HepG2 (cell line): ENCODE measurements around the gene MCM3. TPM values are rescaled to one million over a fixed set of nuclear protein-coding genes. Genes with fewer than 3 reads are reported as not detected.
A peak's percentile ranks its signal among the peaks of the same experiment; 100 is the strongest.

Source experiments
- ARID2 ChIP-seq: sonication (generic); formaldehyde crosslinking; IDR thresholded peaks from 2 replicates; pipeline ENCODE4 v1.8.1; 2022; ENCODE audit warnings: mild to moderate bottlenecking, missing genetic modification reagents, borderline replicate concordance
- HOXA5 ChIP-seq: sonication (generic); formaldehyde crosslinking; IDR thresholded peaks from 2 replicates; pipeline ENCODE4 v1.4.0; 2020; ENCODE audit warnings: missing genetic modification reagents
- KLF12 ChIP-seq: sonication (generic); formaldehyde crosslinking; IDR thresholded peaks from 2 replicates; pipeline ENCODE4 v1.4.0; 2020; ENCODE audit warnings: missing genetic modification reagents, borderline replicate concordance
- NRL ChIP-seq: sonication (generic); formaldehyde crosslinking; IDR thresholded peaks from 2 replicates; pipeline ENCODE4 v1.5.0; 2020; ENCODE audit warnings: missing genetic modification reagents, mild to moderate bottlenecking, moderate library complexity, borderline replicate concordance
- SOX13 ChIP-seq, 3 experiments: fragments of 450-650 bp in 1 of 3; sonication (generic) in 1 of 3; formaldehyde crosslinking in 1 of 3; IDR thresholded peaks in 2 of 3; conservative IDR thresholded peaks in 1 of 3; 2 replicates each; pipeline versions ENCODE4 v1.5.0 to v1.6.1; 2016 to 2020; ENCODE audit warnings: antibody characterized with exemption in 1 of 3, mild to moderate bottlenecking in 1 of 3, missing compliant biosample characterization in 1 of 3, missing genetic modification reagents in 1 of 3, moderate library complexity in 1 of 3
- U2AF1 ChIP-seq: fragments of 200-400 bp; formaldehyde crosslinking; optimal IDR thresholded peaks from 2 replicates; pipeline ENCODE3; 2017; ENCODE audit warnings: mild to moderate bottlenecking, low read depth, low read length
- ZBTB42 ChIP-seq: sonication (generic); formaldehyde crosslinking; IDR thresholded peaks from 2 replicates; pipeline ENCODE4 v1.5.0; 2020; ENCODE audit warnings: mild to moderate bottlenecking, missing genetic modification reagents
- ZFP90 ChIP-seq: sonication (generic); formaldehyde crosslinking; IDR thresholded peaks from 2 replicates; pipeline ENCODE4 v1.8.0; 2022; ENCODE audit warnings: missing genetic modification reagents, mild to moderate bottlenecking, inconsistent platforms, borderline replicate concordance
- ZFYVE20 ChIP-seq: sonication (generic); formaldehyde crosslinking; IDR thresholded peaks from 2 replicates; pipeline ENCODE4 v1.8.0; 2023; ENCODE audit warnings: low read depth, mild to moderate bottlenecking, moderate library complexity, missing genetic modification reagents, borderline replicate concordance
- ZNF558 ChIP-seq: sonication (generic); formaldehyde crosslinking; IDR thresholded peaks from 2 replicates; pipeline ENCODE4 v1.9.0; 2022; ENCODE audit warnings: mild to moderate bottlenecking, missing genetic modification reagents, borderline replicate concordance
- ZNF7 ChIP-seq: IDR thresholded peaks from 2 replicates; pipeline ENCODE4 v1.6.1; 2016; ENCODE audit warnings: missing biosample characterization, missing genetic modification reagents
- ZNF703 ChIP-seq: sonication (generic); formaldehyde crosslinking; IDR thresholded peaks from 2 replicates; pipeline ENCODE4 v1.5.1; 2020; ENCODE audit warnings: missing genetic modification reagents, mild to moderate bottlenecking, moderate library complexity, borderline replicate concordance
- ZNF749 ChIP-seq: sonication (generic); formaldehyde crosslinking; IDR thresholded peaks from 2 replicates; pipeline ENCODE4 v1.8.0; 2022; ENCODE audit warnings: mild to moderate bottlenecking, missing genetic modification reagents, moderate library complexity, borderline replicate concordance
- ZNF83 ChIP-seq: sonication (generic); formaldehyde crosslinking; IDR thresholded peaks from 2 replicates; pipeline ENCODE4 v1.4.0; 2020; ENCODE audit warnings: missing genetic modification reagents, mild to moderate bottlenecking, borderline replicate concordance
- polyA plus RNA-seq, 8 experiments: library from polyadenylated mRNA; depleted of rRNA in 3 of 8; stranded (reverse) in 7 of 8; unstranded in 1 of 8; fragments of >200 nt; fragmentation: Illumina TruSeq in 4 of 8; extraction: Trizol in 4 of 8; gene quantifications; 2 replicates each; pipeline versions ENCODE4 v1.2.1 to v1.2.3, GENCODE V29; 2011 to 2016; ENCODE audit warnings: low read depth in 4 of 8, missing spikeins in 1 of 8, mixed read lengths in 1 of 8; ENCODE audit not compliant: insufficient read depth in 1 of 8
- total RNA-seq, 5 experiments: library from RNA; depleted of rRNA; stranded (reverse); fragments of >200 nt; fragmentation: Illumina TruSeq; extraction: Trizol; gene quantifications; 2 replicates each; pipeline ENCODE4 v1.2.3, GENCODE V29; 2016; ENCODE audit warnings: low read depth in 1 of 5
- TF ChIP-seq, protein P1 (sequence below): sonication (generic); formaldehyde crosslinking; IDR thresholded peaks from 2 replicates; pipeline ENCODE4 v1.5.0; 2020; ENCODE audit warnings: mild to moderate bottlenecking, missing genetic modification reagents, borderline replicate concordance
- TF ChIP-seq, protein P2 (sequence below): sonication (generic); formaldehyde crosslinking; IDR thresholded peaks from 2 replicates; pipeline ENCODE4 v1.4.0; 2020; ENCODE audit warnings: missing genetic modification reagents
- TF ChIP-seq, protein P3 (sequence below): IDR thresholded peaks from 2 replicates; pipeline ENCODE4 v1.6.1; 2016
- TF ChIP-seq, protein P4 (sequence below): sonication (generic); formaldehyde crosslinking; IDR thresholded peaks from 2 replicates; pipeline ENCODE4 v1.5.1; 2020; ENCODE audit warnings: mild to moderate bottlenecking, moderate library complexity, missing genetic modification reagents
- TF ChIP-seq, protein P5 (sequence below): sonication (generic); formaldehyde crosslinking; IDR thresholded peaks from 2 replicates; pipeline ENCODE4 v1.4.0; 2020; ENCODE audit warnings: mild to moderate bottlenecking, missing genetic modification reagents

The MCM3 gene
- total and polyA plus RNA-seq, 2 of the 13 experiments (the other 11 are each of a cell fraction or from before 2014, with no cell fraction given): 164 to 288 TPM

DNA sequence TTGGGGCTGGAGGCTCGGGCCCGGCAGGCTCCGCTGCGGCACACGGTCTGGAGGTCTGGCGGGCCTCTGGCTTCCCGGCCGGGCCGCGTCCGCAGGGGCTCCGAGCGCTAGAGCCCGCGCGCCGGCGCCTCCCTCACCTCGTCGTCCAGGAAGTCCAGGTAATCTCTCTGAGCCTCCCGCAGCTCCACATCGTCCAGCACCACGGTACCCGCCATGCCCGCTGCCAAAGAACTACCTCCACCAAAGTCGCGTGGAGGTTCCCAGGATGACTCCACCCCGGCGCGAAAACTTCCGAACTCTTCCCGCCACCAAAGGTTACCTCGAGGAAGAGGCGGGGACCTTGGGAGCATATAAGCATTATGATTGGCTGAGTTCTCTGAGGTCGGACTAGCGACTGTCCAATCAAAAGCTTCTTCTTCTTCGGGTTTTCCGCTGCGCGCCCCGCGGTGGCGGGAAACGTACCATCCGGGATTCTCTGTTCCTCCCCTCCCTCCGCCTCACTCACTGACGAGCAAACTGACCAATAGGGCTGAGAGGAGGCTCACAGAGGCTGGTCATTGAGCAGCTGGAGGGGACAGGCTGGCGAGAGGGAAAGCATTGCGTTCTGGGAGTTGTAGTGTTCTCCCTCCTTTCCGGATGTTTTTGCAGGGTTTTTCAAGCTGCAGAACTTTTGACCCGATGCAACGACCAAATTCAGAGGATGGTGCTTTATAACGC is at the start of gene MCM3 (continued):
- TF ChIP-seq KLF12 (CRISPR knock-in tag): no peak; the same call in 1 of the 2 replicates
- TF ChIP-seq, protein P1, sequence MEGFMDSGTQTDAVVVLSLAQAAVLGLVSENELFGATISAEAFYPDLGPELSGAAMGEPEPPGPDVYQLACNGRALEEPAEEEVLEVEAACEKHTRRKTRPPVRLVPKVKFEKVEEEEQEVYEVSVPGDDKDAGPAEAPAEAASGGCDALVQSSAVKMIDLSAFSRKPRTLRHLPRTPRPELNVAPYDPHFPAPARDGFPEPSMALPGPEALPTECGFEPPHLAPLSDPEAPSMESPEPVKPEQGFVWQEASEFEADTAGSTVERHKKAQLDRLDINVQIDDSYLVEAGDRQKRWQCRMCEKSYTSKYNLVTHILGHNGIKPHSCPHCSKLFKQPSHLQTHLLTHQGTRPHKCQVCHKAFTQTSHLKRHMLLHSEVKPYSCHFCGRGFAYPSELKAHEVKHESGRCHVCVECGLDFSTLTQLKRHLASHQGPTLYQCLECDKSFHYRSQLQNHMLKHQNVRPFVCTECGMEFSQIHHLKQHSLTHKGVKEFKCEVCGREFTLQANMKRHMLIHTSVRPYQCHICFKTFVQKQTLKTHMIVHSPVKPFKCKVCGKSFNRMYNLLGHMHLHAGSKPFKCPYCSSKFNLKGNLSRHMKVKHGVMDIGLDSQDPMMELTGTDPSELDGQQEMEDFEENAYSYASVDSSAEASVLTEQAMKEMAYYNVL (CRISPR knock-in tag): no peak
- no peak for TF ChIP-seq ZBTB42 (CRISPR knock-in tag)
- TF ChIP-seq, protein P2, sequence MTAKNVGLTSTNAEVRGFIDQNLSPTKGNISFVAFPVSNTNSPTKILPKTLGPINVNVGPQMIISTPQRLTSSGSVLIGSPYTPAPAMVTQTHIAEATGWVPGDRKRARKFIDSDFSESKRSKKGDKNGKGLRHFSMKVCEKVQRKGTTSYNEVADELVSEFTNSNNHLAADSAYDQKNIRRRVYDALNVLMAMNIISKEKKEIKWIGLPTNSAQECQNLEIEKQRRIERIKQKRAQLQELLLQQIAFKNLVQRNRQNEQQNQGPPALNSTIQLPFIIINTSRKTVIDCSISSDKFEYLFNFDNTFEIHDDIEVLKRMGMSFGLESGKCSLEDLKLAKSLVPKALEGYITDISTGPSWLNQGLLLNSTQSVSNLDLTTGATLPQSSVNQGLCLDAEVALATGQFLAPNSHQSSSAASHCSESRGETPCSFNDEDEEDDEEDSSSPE: peak; percentile 100
- peak; percentile 89; the same call in 1 of the 2 replicates for TF ChIP-seq ZNF558 (CRISPR knock-in tag)
- peak; percentile 24 for TF ChIP-seq U2AF1
- peak; percentile 83 for TF ChIP-seq ZFYVE20
- TF ChIP-seq HOXA5: peak; percentile 50; the same call in 1 of the 2 replicates
- peak; percentile 96 for TF ChIP-seq ZNF749 (CRISPR knock-in tag)
- TF ChIP-seq ZNF83: peak; percentile 93
- no peak for TF ChIP-seq SOX13 (IDR thresholded peaks at IDR 0.05)
- TF ChIP-seq SOX13 (CRISPR knock-in tag; conservative IDR thresholded peaks at IDR 0.05 in 1 of 2, IDR thresholded peaks at IDR 0.05 in 1 of 2): peak in 1 of 2 experiments; percentile 10; a peak in 1 of 4 replicates
- TF ChIP-seq, protein P3, sequence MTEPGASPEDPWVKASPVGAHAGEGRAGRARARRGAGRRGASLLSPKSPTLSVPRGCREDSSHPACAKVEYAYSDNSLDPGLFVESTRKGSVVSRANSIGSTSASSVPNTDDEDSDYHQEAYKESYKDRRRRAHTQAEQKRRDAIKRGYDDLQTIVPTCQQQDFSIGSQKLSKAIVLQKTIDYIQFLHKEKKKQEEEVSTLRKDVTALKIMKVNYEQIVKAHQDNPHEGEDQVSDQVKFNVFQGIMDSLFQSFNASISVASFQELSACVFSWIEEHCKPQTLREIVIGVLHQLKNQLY: peak; percentile 32
- no peak for TF ChIP-seq ZNF7
- no peak for TF ChIP-seq ZFP90
- TF ChIP-seq ZNF703: no peak
- TF ChIP-seq ARID2: peak; percentile 92; the same call in 1 of the 2 replicates
- TF ChIP-seq, protein P4, sequence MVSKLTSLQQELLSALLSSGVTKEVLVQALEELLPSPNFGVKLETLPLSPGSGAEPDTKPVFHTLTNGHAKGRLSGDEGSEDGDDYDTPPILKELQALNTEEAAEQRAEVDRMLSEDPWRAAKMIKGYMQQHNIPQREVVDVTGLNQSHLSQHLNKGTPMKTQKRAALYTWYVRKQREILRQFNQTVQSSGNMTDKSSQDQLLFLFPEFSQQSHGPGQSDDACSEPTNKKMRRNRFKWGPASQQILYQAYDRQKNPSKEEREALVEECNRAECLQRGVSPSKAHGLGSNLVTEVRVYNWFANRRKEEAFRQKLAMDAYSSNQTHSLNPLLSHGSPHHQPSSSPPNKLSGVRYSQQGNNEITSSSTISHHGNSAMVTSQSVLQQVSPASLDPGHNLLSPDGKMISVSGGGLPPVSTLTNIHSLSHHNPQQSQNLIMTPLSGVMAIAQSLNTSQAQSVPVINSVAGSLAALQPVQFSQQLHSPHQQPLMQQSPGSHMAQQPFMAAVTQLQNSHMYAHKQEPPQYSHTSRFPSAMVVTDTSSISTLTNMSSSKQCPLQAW (CRISPR knock-in tag): peak; percentile 72; the same call in 1 of the 2 replicates
- TF ChIP-seq, protein P5, sequence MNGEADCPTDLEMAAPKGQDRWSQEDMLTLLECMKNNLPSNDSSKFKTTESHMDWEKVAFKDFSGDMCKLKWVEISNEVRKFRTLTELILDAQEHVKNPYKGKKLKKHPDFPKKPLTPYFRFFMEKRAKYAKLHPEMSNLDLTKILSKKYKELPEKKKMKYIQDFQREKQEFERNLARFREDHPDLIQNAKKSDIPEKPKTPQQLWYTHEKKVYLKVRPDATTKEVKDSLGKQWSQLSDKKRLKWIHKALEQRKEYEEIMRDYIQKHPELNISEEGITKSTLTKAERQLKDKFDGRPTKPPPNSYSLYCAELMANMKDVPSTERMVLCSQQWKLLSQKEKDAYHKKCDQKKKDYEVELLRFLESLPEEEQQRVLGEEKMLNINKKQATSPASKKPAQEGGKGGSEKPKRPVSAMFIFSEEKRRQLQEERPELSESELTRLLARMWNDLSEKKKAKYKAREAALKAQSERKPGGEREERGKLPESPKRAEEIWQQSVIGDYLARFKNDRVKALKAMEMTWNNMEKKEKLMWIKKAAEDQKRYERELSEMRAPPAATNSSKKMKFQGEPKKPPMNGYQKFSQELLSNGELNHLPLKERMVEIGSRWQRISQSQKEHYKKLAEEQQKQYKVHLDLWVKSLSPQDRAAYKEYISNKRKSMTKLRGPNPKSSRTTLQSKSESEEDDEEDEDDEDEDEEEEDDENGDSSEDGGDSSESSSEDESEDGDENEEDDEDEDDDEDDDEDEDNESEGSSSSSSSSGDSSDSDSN: peak; percentile 95
- peak; percentile 96 for TF ChIP-seq NRL
